ENCODE measurements around the gene BRAF.
"Not testable (repeated sequence)": the region's sequence is repeated elsewhere in the genome, so short reads cannot be mapped to it uniquely, and the experiment has no call there.

BRAF gene

GRCh38 chr7:140670343-140670935, 254.3 kb downstream of the BRAF start:
- no peaks in the 10 kb centered on the region for H3K36me3 ChIP-seq
- no peak for TF ChIP-seq Cebpa-rat (IDR thresholded peaks at IDR 0.05)
- no peaks in the 10 kb centered on the region for H3K27me3 ChIP-seq
- H3K4me2 ChIP-seq: peak overlapping the region in 4 of 11 experiments; percentile 14 to 52 (median 30); a peak in 6 of 22 replicates
- no peaks in the 10 kb centered on the region for H4K20me1 ChIP-seq
- no peak overlapping the region for H3K4me3 ChIP-seq
- no peak overlapping the region for H3K9ac ChIP-seq
- no peak overlapping the region for H3K27ac ChIP-seq
- no peaks in the 10 kb centered on the region for H3K9me3 ChIP-seq (replicated peaks in 1 of 11)
- H3K4me1 ChIP-seq: peaks cover 26 to 43% (median 36%) of the 10 kb centered on the region in 10 experiments

GRCh38 chr7:140669862-140670261, 254.9 kb downstream of the BRAF start:
- H3K9ac ChIP-seq; H3K4me2 ChIP-seq; H3K27ac ChIP-seq; H3K9me3 ChIP-seq (replicated peaks in 1 of 11); H3K4me3 ChIP-seq; H3K36me3 ChIP-seq; H3K27me3 ChIP-seq; H4K20me1 ChIP-seq: not testable (repeated sequence)
- H3K4me1 ChIP-seq: peaks cover 21 to 37% (median 30%) of the 10 kb centered on the region in 10 experiments

GRCh38 chr7:140669352-140669751, 255.4 kb downstream of the BRAF start:
- H3K4me1 ChIP-seq: peaks cover 16 to 32% (median 25%) of the 10 kb centered on the region in 10 experiments
- no peaks in the 10 kb centered on the region for H4K20me1 ChIP-seq
- H3K4me3 ChIP-seq: no peak overlapping the region
- H3K4me2 ChIP-seq: no peak overlapping the region
- no peaks in the 10 kb centered on the region for H3K27me3 ChIP-seq
- TF ChIP-seq Cebpa-rat (IDR thresholded peaks at IDR 0.05): no peak
- no peak overlapping the region for H3K9ac ChIP-seq
- H3K36me3 ChIP-seq: no peaks in the 10 kb centered on the region
- H3K27ac ChIP-seq: no peak overlapping the region
- no peaks in the 10 kb centered on the region for H3K9me3 ChIP-seq (replicated peaks in 1 of 11)
